K562 (cell line): ENCODE results near the gene IP6K2. TPM values are rescaled to one million over a fixed set of nuclear protein-coding genes. Genes with fewer than 3 reads are reported as not detected.

ENCODE experiments used
- BRF1 ChIP-seq: IDR thresholded peaks from 3 replicates; pipeline ENCODE4 v1.6.1; 2011; ENCODE audit warnings: borderline replicate concordance, mild to moderate bottlenecking; ENCODE audit not compliant: insufficient read length; ENCODE audit errors: extremely low read depth
- DMBX1 ChIP-seq: fragments of 250-450 bp; sonication (Bioruptor Pico); IDR thresholded peaks from 2 replicates; pipeline ENCODE4 v1.8.0; 2022; ENCODE audit warnings: inconsistent platforms, mild to moderate bottlenecking, moderate library complexity, borderline replicate concordance
- FOSL1 ChIP-seq: fragments of 200-800 bp; sonication (Bioruptor generic); conservative IDR thresholded peaks from 2 replicates; pipeline ENCODE4 v1.6.1; 2016; ENCODE audit warnings: missing genetic modification characterization, missing compliant biosample characterization
- HDAC6 ChIP-seq: IDR thresholded peaks from 2 replicates; pipeline ENCODE4 v1.6.1; 2012; ENCODE audit warnings: low read depth, mild to moderate bottlenecking, control low read depth, inconsistent platforms, low read length, moderate library complexity
- HMGN3 ChIP-seq: IDR thresholded peaks from 2 replicates; pipeline ENCODE4 v1.6.1; 2011; ENCODE audit warnings: borderline replicate concordance, low read depth, mild to moderate bottlenecking, mixed read lengths, low read length; ENCODE audit not compliant: insufficient read length; ENCODE audit errors: extremely low read depth
- ILK ChIP-seq: fragments of 450-650 bp; IDR thresholded peaks from 2 replicates; pipeline ENCODE4 v1.6.1; 2016; ENCODE audit warnings: missing genetic modification characterization, low read depth, mild to moderate bottlenecking, missing compliant biosample characterization, moderate library complexity, borderline replicate concordance
- MED1 ChIP-seq: sonication (generic); formaldehyde crosslinking; IDR thresholded peaks from 2 replicates; pipeline ENCODE4 v1.8.1; 2023; ENCODE audit warnings: missing genetic modification reagents, borderline replicate concordance
- MEIS2 ChIP-seq: fragments of 450-650 bp; IDR thresholded peaks from 2 replicates; pipeline ENCODE4 v1.6.1; 2014; ENCODE audit warnings: mild to moderate bottlenecking; ENCODE audit not compliant: partially characterized antibody
- NR2C2 ChIP-seq, 2 experiments: fragments of 200-800 bp in 1 of 2; sonication (Bioruptor generic) in 1 of 2; sonication (generic) in 1 of 2; formaldehyde crosslinking in 1 of 2; IDR thresholded peaks; 2 replicates each; pipeline versions ENCODE4 v1.6.1 to v1.8.0; 2016 to 2022; ENCODE audit warnings: mild to moderate bottlenecking in 1 of 2, missing compliant biosample characterization in 1 of 2, missing genetic modification characterization in 1 of 2, missing genetic modification reagents in 1 of 2
- PCBP2 ChIP-seq: fragments of 200-400 bp; formaldehyde crosslinking; IDR thresholded peaks from 2 replicates; pipeline ENCODE4 v1.6.1; 2018; ENCODE audit warnings: low read length, low read depth, mild to moderate bottlenecking, moderate library complexity; ENCODE audit not compliant: poor library complexity, severe bottlenecking
- PPARD ChIP-seq: fragments of 250-450 bp; sonication (Bioruptor Pico); IDR thresholded peaks from 2 replicates; pipeline ENCODE4 v1.8.0; 2022; ENCODE audit warnings: inconsistent platforms, mild to moderate bottlenecking, moderate library complexity
- RBFOX2 ChIP-seq: fragments of 200-400 bp; formaldehyde crosslinking; IDR thresholded peaks from 2 replicates; pipeline ENCODE4 v1.6.1; 2017; ENCODE audit warnings: low read depth, mild to moderate bottlenecking, low read length, moderate library complexity
- RBM39 ChIP-seq: fragments of 200-400 bp; formaldehyde crosslinking; optimal IDR thresholded peaks from 2 replicates; pipeline ENCODE3; 2018; ENCODE audit warnings: low read depth, low read length
- SMC3 ChIP-seq: conservative IDR thresholded peaks from 2 replicates; pipeline ENCODE4 v1.6.1; 2011; ENCODE audit warnings: low read depth, low read length, improper control_type of control experiment; ENCODE audit not compliant: insufficient read depth
- SRSF1 ChIP-seq: fragments of 200-400 bp; formaldehyde crosslinking; IDR thresholded peaks from 2 replicates; pipeline ENCODE4 v1.6.1; 2017; ENCODE audit warnings: mild to moderate bottlenecking, low read depth, low read length, moderate library complexity
- STAT5A ChIP-seq: IDR thresholded peaks from 2 replicates; pipeline ENCODE4 v1.6.1; 2012; ENCODE audit warnings: low read length, inconsistent platforms, borderline replicate concordance
- TEAD2 ChIP-seq: fragments of 450-650 bp; IDR thresholded peaks from 2 replicates; pipeline ENCODE4 v1.6.1; 2016; ENCODE audit warnings: missing genetic modification characterization, control low read depth, missing compliant biosample characterization
- ZBTB8A ChIP-seq: fragments of 450-650 bp; IDR thresholded peaks from 2 replicates; pipeline ENCODE4 v1.6.1; 2018; ENCODE audit warnings: mild to moderate bottlenecking, moderate library complexity; ENCODE audit not compliant: partially characterized antibody
- ZC3H11A ChIP-seq: IDR thresholded peaks from 2 replicates; pipeline ENCODE4 v1.6.1; 2012; ENCODE audit warnings: low read depth, low read length, improper control_type of control experiment
- ZNF12 ChIP-seq: sonication (generic); formaldehyde crosslinking; IDR thresholded peaks from 2 replicates; pipeline ENCODE4 v1.4.0; 2020; ENCODE audit warnings: mild to moderate bottlenecking, missing genetic modification reagents
- ZNF398 ChIP-seq: fragments of 250-450 bp; sonication (Bioruptor Pico); IDR thresholded peaks from 2 replicates; pipeline ENCODE4 v1.8.0; 2021; ENCODE audit warnings: moderate library complexity, mild to moderate bottlenecking, inconsistent platforms
- ZNF699 ChIP-seq: fragments of 250-450 bp; sonication (Bioruptor Pico); IDR thresholded peaks from 2 replicates; pipeline ENCODE4 v1.8.0; 2021; ENCODE audit warnings: mild to moderate bottlenecking, moderate library complexity; ENCODE audit not compliant: insufficient replicate concordance
- polyA plus RNA-seq, 8 experiments: library from polyadenylated mRNA; depleted of rRNA in 4 of 8; stranded (reverse) in 5 of 8; unstranded in 3 of 8; fragments of >200 nt; fragmentation: Nextera tagmentation in 2 of 8; fragmentation: Illumina TruSeq in 1 of 8; extraction: Ambion mirVana in 2 of 8; extraction: Trizol in 1 of 8; gene quantifications; 2 replicates each; pipeline versions ENCODE4 v1.2.1 to v1.2.3, GENCODE V29; 2011 to 2014; ENCODE audit warnings: inconsistent platforms in 1 of 8, missing spikeins in 1 of 8
- total RNA-seq, 7 experiments: library from RNA; depleted of rRNA in 6 of 7; stranded (reverse); fragments of >200 nt in 6 of 7; fragmentation: Illumina TruSeq in 2 of 7; extraction: Trizol in 2 of 7; gene quantifications; 2 replicates each; pipeline versions ENCODE4 v1.2.1 to v1.2.3, GENCODE V29; 2011 to 2021; ENCODE audit warnings: low replicate concordance in 1 of 7

Gene IP6K2
- total and polyA plus RNA-seq, 9 of the 15 experiments (the other 6 are each of a cell fraction or from before 2014, with no cell fraction given): 19.6 to 78.1 (median 48.0) TPM

- TF ChIP-seq FOSL1 (tag) (peak; percentile 75), ZNF398 (no peak), RBFOX2 (peak; percentile 86), TEAD2 (tag) (0 out of 2 replicates have a peak, but pooled peaks have one; percentile 60), HDAC6 (no peak), PCBP2 (no peak), NR2C2 (CRISPR knock-in tag; IDR thresholded peaks at IDR 0.05) (no peak), NR2C2 (tag; IDR thresholded peaks at IDR 0.05) (peak; percentile 51; the same call in 1 of the 2 replicates), STAT5A (no peak), ZNF12 (CRISPR knock-in tag) (no peak; the same call in 1 of the 2 replicates), RBM39 (no peak), MED1 (CRISPR knock-in tag) (no peak), ZC3H11A (no peak), BRF1 (no peak), MEIS2 (peak; percentile 38), DMBX1 (CRISPR knock-in tag) (no peak), PPARD (CRISPR knock-in tag) (no peak), ZNF699 (no peak), ZBTB8A (no peak), SRSF1 (no peak), SMC3 (no peak), HMGN3 (peak; percentile 55), ILK (tag) (no peak)
Measured at GRCh38 chr3:48663489-48664312, 53.3 kb downstream of the IP6K2 start (continued).
